GM21825 (cell line): Measurements from ENCODE around the gene CAMKMT.
"Not testable (repeated sequence)": the region's sequence is repeated elsewhere in the genome, so short reads cannot be mapped to it uniquely, and the experiment has no call there.

Source experiments
- ATAC-seq: cut with Tn5 transposase; IDR thresholded peaks from one replicate; pipeline ENCODE4 v1.9.1; 2021; ENCODE audit warnings: mild to moderate bottlenecking, moderate library complexity; ENCODE audit not compliant: unreplicated experiment

CAMKMT gene

GRCh38 chr2:44495544-44495943 lies 133.8 kb downstream of the CAMKMT start:
- ATAC-seq, result no peak

- ATAC-seq, result no peak
Observed at GRCh38 chr2:44496130-44496529, 134.4 kb downstream of the CAMKMT start.

- no peak for ATAC-seq
Observed at GRCh38 chr2:44498551-44498950, 136.8 kb downstream of the CAMKMT start.

GRCh38 chr2:44505664-44506063 lies 143.9 kb downstream of the CAMKMT start:
- not testable (repeated sequence) for ATAC-seq

- ATAC-seq, result no peak
Observed at GRCh38 chr2:44510246-44510645, 148.5 kb downstream of the CAMKMT start.

- ATAC-seq, result no peak
Observed at GRCh38 chr2:44515416-44515815, 153.7 kb downstream of the CAMKMT start.

- no peak for ATAC-seq
Observed at GRCh38 chr2:44519026-44519425, 157.3 kb downstream of the CAMKMT start.

- ATAC-seq, result no peak
Observed at GRCh38 chr2:44522846-44523245, 161.1 kb downstream of the CAMKMT start.

- ATAC-seq, result no peak
Observed at GRCh38 chr2:44524347-44524926, 162.7 kb downstream of the CAMKMT start.

GRCh38 chr2:44526352-44526751 lies 164.6 kb downstream of the CAMKMT start:
- no peak for ATAC-seq

GRCh38 chr2:44528595-44528994 lies 166.8 kb downstream of the CAMKMT start:
- no peak for ATAC-seq

- ATAC-seq, result no peak
Observed at GRCh38 chr2:44529448-44529847, 167.7 kb downstream of the CAMKMT start.

- ATAC-seq, result no peak
Observed at GRCh38 chr2:44531289-44531688, 169.5 kb downstream of the CAMKMT start.

GRCh38 chr2:44532031-44532430 lies 170.3 kb downstream of the CAMKMT start:
- ATAC-seq, result no peak

GRCh38 chr2:44533508-44533907 lies 171.8 kb downstream of the CAMKMT start:
- no peak for ATAC-seq

GRCh38 chr2:44535376-44535775 lies 173.6 kb downstream of the CAMKMT start:
- ATAC-seq, result no peak

GRCh38 chr2:44537264-44537663 lies 175.5 kb downstream of the CAMKMT start:
- no peak for ATAC-seq

GRCh38 chr2:44542520-44542919 lies 180.8 kb downstream of the CAMKMT start:
- ATAC-seq, result no peak

- ATAC-seq, result no peak
Observed at GRCh38 chr2:44543773-44544725, 182.3 kb downstream of the CAMKMT start.

- ATAC-seq, result no peak
Observed at GRCh38 chr2:44545005-44545404, 183.3 kb downstream of the CAMKMT start.

- ATAC-seq, result no peak
Observed at GRCh38 chr2:44546459-44547127, 184.8 kb downstream of the CAMKMT start.

GRCh38 chr2:44547718-44548117 lies 186.0 kb downstream of the CAMKMT start:
- ATAC-seq, result no peak
